HepG2 (cell line): ENCODE results near the gene BABAM1. TPM values are rescaled to one million over a fixed set of nuclear protein-coding genes. Genes with fewer than 3 reads are reported as not detected.
A peak's percentile ranks its signal among the peaks of the same experiment; 100 is the strongest.

Source experiments
- AGO2 ChIP-seq: fragments of 200-400 bp; formaldehyde crosslinking; optimal IDR thresholded peaks from 2 replicates; pipeline ENCODE3; 2017; ENCODE audit warnings: mild to moderate bottlenecking, low read depth, low read length, moderate library complexity
- CBX2 ChIP-seq, 2 experiments: fragments of 200-600 bp in 1 of 2; sonication (generic); formaldehyde crosslinking in 1 of 2; IDR thresholded peaks; 2 replicates each; pipeline versions ENCODE4 v1.7.0 to v1.8.1; 2018 to 2022; ENCODE audit warnings: low read depth in 2 of 2, low read length in 1 of 2, mild to moderate bottlenecking in 1 of 2, missing genetic modification reagents in 1 of 2
- FOSL2 ChIP-seq: sonication (generic); formaldehyde crosslinking; IDR thresholded peaks from 2 replicates; pipeline ENCODE4 v1.4.0; 2020; ENCODE audit warnings: missing genetic modification reagents
- GTF3A ChIP-seq: sonication (generic); formaldehyde crosslinking; conservative IDR thresholded peaks from 2 replicates; pipeline ENCODE4 v1.4.0; 2020; ENCODE audit warnings: mild to moderate bottlenecking, missing genetic modification reagents
- HES4 ChIP-seq: sonication (generic); formaldehyde crosslinking; IDR thresholded peaks from 2 replicates; pipeline ENCODE4 v1.9.0; 2021; ENCODE audit warnings: mild to moderate bottlenecking, missing genetic modification reagents, borderline replicate concordance
- HIC2 ChIP-seq: sonication (generic); formaldehyde crosslinking; IDR thresholded peaks from 2 replicates; pipeline ENCODE4 v1.9.0; 2022; ENCODE audit warnings: low read depth, missing genetic modification reagents
- HNF4A ChIP-seq: sonication (generic); formaldehyde crosslinking; IDR thresholded peaks from 2 replicates; pipeline ENCODE4 v1.4.0; 2020; ENCODE audit warnings: missing genetic modification reagents
- KDM3A ChIP-seq: IDR thresholded peaks from 2 replicates; pipeline ENCODE4 v1.6.1; 2018; ENCODE audit warnings: low read depth, missing compliant biosample characterization
- MAFK ChIP-seq, 2 experiments: IDR thresholded peaks in 1 of 2; conservative IDR thresholded peaks in 1 of 2; 2 replicates each; pipeline ENCODE4 v1.6.1; 2011; ENCODE audit warnings: improper control_type of control experiment in 2 of 2, low read length in 2 of 2
- PAX8 ChIP-seq: sonication (generic); formaldehyde crosslinking; IDR thresholded peaks from 2 replicates; pipeline ENCODE4 v1.8.0; 2022; ENCODE audit warnings: mild to moderate bottlenecking, missing genetic modification reagents, borderline replicate concordance
- SNAI1 ChIP-seq: sonication (generic); formaldehyde crosslinking; IDR thresholded peaks from 2 replicates; pipeline ENCODE4 v1.5.0; 2020; ENCODE audit warnings: mild to moderate bottlenecking, missing genetic modification reagents, borderline replicate concordance
- TAF1 ChIP-seq: sonication (generic); formaldehyde crosslinking; IDR thresholded peaks from 2 replicates; pipeline ENCODE4 v1.4.0; 2020; ENCODE audit warnings: missing genetic modification reagents
- THRA ChIP-seq: sonication (generic); formaldehyde crosslinking; IDR thresholded peaks from 2 replicates; pipeline ENCODE4 v1.4.0; 2020; ENCODE audit warnings: missing genetic modification reagents, borderline replicate concordance
- ZEB1 ChIP-seq: IDR thresholded peaks from 2 replicates; pipeline ENCODE4 v1.6.1; 2012; ENCODE audit warnings: mild to moderate bottlenecking, low read depth, inconsistent platforms; ENCODE audit not compliant: insufficient replicate concordance
- ZFP36 ChIP-seq: fragments of 150-350 bp; IDR thresholded peaks from 2 replicates; pipeline ENCODE4 v1.6.1; 2018; ENCODE audit warnings: borderline replicate concordance, low read length, low read depth; ENCODE audit not compliant: partially characterized antibody
- ZNF143 ChIP-seq: sonication (generic); formaldehyde crosslinking; IDR thresholded peaks from 2 replicates; pipeline ENCODE4 v1.4.0; 2020; ENCODE audit warnings: missing genetic modification reagents
- ZNF33B ChIP-seq: sonication (generic); formaldehyde crosslinking; IDR thresholded peaks from 2 replicates; pipeline ENCODE4 v1.5.1; 2020; ENCODE audit warnings: mild to moderate bottlenecking, missing genetic modification reagents
- ZNF569 ChIP-seq: sonication (generic); formaldehyde crosslinking; IDR thresholded peaks from 2 replicates; pipeline ENCODE4 v1.5.0; 2020; ENCODE audit warnings: mild to moderate bottlenecking, missing genetic modification reagents, moderate library complexity, borderline replicate concordance
- ZNF614 ChIP-seq: IDR thresholded peaks from 2 replicates; pipeline ENCODE4 v1.6.1; 2018; ENCODE audit warnings: missing biosample characterization, missing genetic modification reagents, inconsistent platforms, borderline replicate concordance
- ZNF891 ChIP-seq: sonication (generic); formaldehyde crosslinking; IDR thresholded peaks from 2 replicates; pipeline ENCODE4 v1.5.0; 2020; ENCODE audit warnings: mild to moderate bottlenecking, missing genetic modification reagents
- polyA plus RNA-seq, 8 experiments: library from polyadenylated mRNA; depleted of rRNA in 3 of 8; stranded (reverse) in 7 of 8; unstranded in 1 of 8; fragments of >200 nt; fragmentation: Illumina TruSeq in 4 of 8; extraction: Trizol in 4 of 8; gene quantifications; 2 replicates each; pipeline versions ENCODE4 v1.2.1 to v1.2.3, GENCODE V29; 2011 to 2016; ENCODE audit warnings: low read depth in 4 of 8, missing spikeins in 1 of 8, mixed read lengths in 1 of 8; ENCODE audit not compliant: insufficient read depth in 1 of 8
- total RNA-seq, 5 experiments: library from RNA; depleted of rRNA; stranded (reverse); fragments of >200 nt; fragmentation: Illumina TruSeq; extraction: Trizol; gene quantifications; 2 replicates each; pipeline ENCODE4 v1.2.3, GENCODE V29; 2016; ENCODE audit warnings: low read depth in 1 of 5
- TF ChIP-seq, protein P1 (sequence below): sonication (generic); formaldehyde crosslinking; IDR thresholded peaks from 2 replicates; pipeline ENCODE4 v1.4.0; 2020; ENCODE audit warnings: mild to moderate bottlenecking, missing genetic modification reagents
- TF ChIP-seq, protein P2 (sequence below): sonication (generic); formaldehyde crosslinking; IDR thresholded peaks from 2 replicates; pipeline ENCODE4 v1.8.0; 2022; ENCODE audit warnings: mild to moderate bottlenecking, missing genetic modification reagents, moderate library complexity

Gene BABAM1
- total and polyA plus RNA-seq, 2 of the 13 experiments (the other 11 are each of a cell fraction or from before 2014, with no cell fraction given) = 70.0 to 82.0 TPM

DNA sequence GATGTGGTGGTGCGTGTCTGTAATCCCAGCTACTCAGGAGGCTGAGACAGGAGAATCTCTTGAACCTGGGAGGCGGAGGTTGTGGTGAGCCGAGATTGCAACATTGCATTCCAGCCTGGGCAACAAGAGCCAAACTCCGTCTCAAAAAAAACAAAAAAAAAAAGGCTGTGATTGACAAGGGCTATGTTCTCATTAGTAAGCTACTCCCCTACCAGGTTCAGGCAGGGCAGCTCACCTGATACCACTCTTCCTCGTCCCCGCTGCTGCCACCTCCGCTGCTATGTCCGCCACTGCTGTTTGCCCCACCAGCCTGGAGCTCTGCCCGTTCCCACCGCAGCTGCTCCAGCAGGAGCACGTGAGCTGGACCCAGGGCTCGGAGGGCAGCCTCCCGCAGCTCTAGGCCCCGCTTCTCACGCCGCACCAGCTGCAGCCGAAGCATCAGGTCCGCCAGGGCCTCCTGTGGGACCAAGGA, 12.1 kb upstream of the BABAM1 start (continued):
- TF ChIP-seq ZEB1 = no peak
- no peak for TF ChIP-seq KDM3A (CRISPR knock-in tag)
- no peak for TF ChIP-seq ZNF614 (CRISPR knock-in tag)
- no peak for TF ChIP-seq ZNF569 (CRISPR knock-in tag)
- no peak for TF ChIP-seq PAX8 (CRISPR knock-in tag)
- 0 out of 2 replicates have a peak, but pooled peaks have one; percentile 33 for TF ChIP-seq FOSL2 (CRISPR knock-in tag)
- no peak for TF ChIP-seq ZFP36
- peak; percentile 61; the same call in 1 of the 2 replicates for TF ChIP-seq ZNF891
- TF ChIP-seq MAFK (conservative IDR thresholded peaks at IDR 0.05 in 1 of 2, IDR thresholded peaks at IDR 0.05 in 1 of 2; ENCODE audit: low read length in 2 of 2) = no peak
- peak; percentile 51; the same call in 1 of the 2 replicates for TF ChIP-seq HIC2 (CRISPR knock-in tag)
- TF ChIP-seq TAF1 (CRISPR knock-in tag) = peak; percentile 31; the same call in 1 of the 2 replicates
- TF ChIP-seq, protein P1, sequence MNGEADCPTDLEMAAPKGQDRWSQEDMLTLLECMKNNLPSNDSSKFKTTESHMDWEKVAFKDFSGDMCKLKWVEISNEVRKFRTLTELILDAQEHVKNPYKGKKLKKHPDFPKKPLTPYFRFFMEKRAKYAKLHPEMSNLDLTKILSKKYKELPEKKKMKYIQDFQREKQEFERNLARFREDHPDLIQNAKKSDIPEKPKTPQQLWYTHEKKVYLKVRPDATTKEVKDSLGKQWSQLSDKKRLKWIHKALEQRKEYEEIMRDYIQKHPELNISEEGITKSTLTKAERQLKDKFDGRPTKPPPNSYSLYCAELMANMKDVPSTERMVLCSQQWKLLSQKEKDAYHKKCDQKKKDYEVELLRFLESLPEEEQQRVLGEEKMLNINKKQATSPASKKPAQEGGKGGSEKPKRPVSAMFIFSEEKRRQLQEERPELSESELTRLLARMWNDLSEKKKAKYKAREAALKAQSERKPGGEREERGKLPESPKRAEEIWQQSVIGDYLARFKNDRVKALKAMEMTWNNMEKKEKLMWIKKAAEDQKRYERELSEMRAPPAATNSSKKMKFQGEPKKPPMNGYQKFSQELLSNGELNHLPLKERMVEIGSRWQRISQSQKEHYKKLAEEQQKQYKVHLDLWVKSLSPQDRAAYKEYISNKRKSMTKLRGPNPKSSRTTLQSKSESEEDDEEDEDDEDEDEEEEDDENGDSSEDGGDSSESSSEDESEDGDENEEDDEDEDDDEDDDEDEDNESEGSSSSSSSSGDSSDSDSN = peak; percentile 78
- TF ChIP-seq HES4 (CRISPR knock-in tag) = 0 out of 2 replicates have a peak, but pooled peaks have one; percentile 50
- no peak for TF ChIP-seq ZNF143 (CRISPR knock-in tag)
- no peak for TF ChIP-seq AGO2
- TF ChIP-seq CBX2 (IDR thresholded peaks at IDR 0.05; ENCODE audit: low read depth, low read length) = no peak
- no peak for TF ChIP-seq CBX2 (CRISPR knock-in tag; IDR thresholded peaks at IDR 0.05; ENCODE audit: low read depth)
- TF ChIP-seq HNF4A = peak; percentile 30; the same call in 1 of the 2 replicates
- TF ChIP-seq, protein P2, sequence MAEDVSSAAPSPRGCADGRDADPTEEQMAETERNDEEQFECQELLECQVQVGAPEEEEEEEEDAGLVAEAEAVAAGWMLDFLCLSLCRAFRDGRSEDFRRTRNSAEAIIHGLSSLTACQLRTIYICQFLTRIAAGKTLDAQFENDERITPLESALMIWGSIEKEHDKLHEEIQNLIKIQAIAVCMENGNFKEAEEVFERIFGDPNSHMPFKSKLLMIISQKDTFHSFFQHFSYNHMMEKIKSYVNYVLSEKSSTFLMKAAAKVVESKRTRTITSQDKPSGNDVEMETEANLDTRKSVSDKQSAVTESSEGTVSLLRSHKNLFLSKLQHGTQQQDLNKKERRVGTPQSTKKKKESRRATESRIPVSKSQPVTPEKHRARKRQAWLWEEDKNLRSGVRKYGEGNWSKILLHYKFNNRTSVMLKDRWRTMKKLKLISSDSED (CRISPR knock-in tag) = no peak
- TF ChIP-seq THRA = peak; percentile 36
- TF ChIP-seq GTF3A = no peak
- TF ChIP-seq SNAI1 = no peak
- TF ChIP-seq ZNF33B = peak; percentile 59; the same call in 1 of the 2 replicates
